Activated CD8-positive, alpha-beta memory T cell treated with anti-CD3 and anti-CD28 coated beads, Interleukin-2, amount 50 U/mL, for 1 hour (primary cell): ENCODE data around the gene PRKG1.
"Not testable (repeated sequence)": the region's sequence is repeated elsewhere in the genome, so short reads cannot be mapped to it uniquely, and the experiment has no call there.

Experiments
- DNase-seq: peaks from one replicate; pipeline ENCODE4 v3.0.0-alpha.2; 2020; ENCODE audit errors: extremely low read depth

The PRKG1 gene

GRCh38 chr10:51270936-51271530 lies 196.7 kb downstream of the PRKG1 start:
- no peak for DNase-seq

DNA sequence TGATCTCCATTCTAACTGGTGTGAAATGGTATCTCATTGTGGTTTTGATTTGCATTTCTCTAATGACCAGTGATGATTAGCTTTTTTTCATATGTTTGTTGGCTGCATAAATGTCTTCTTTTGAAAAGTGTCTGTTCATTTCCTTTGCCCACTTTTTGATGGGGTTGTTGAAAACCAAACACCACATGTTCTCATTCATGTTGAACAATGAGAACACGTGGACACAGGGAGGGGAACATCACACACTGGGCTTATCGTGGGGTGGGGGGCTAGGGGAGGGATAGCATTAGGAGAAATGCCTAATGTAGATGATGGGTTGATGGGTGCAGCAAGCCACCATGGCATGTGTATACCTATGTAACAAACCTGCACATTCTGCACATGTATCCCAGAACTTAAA lies 197.8 kb downstream of the PRKG1 start:
- DNase-seq, result not testable (repeated sequence)

DNA sequence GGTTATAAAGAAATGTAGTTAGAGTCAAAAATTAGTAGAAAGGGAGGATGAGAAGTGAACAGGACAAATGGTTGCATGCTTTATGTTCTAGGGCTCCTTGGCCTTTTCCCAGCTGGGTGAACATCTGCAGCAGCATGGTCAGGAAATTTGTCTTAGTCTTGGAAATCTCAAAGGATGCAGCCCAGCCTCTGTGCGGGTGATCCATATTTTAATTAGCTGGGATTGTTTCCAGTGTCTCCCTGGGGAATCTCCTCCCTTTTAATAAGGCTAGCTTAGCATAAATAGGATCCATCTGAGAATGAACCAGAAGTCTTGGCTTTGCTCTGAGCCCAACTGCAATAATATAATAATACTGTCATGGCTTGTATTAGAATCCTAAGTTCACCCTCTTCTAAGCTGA lies 198.3 kb downstream of the PRKG1 start:
- no peak for DNase-seq

GRCh38 chr10:51273574-51273973 lies 199.3 kb downstream of the PRKG1 start:
- no peak for DNase-seq

- DNase-seq, result not testable (repeated sequence)
These were observed 201.8 kb downstream of the PRKG1 start for GRCh38 chr10:51276097-51276496.

DNA sequence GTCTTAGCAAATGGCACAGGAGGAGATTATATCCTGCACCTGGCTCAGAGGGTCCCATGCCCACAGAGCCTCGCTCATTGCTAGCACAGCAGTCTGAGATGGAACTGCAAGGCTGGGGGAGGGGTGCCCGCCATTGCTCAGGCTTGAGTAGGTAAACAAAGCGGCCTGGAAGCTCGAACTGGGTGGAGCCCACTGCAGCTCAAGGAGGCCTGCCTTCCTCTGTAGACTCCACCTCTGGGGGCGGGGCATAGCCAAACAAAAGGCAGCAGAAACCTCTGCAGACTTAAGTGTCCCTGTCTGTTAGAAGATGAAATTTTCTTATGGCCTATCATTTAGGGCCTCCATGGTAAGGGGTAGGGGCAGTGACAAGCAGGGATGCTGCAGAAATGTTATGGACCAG lies 207.1 kb downstream of the PRKG1 start:
- DNase-seq, result not testable (repeated sequence)

- no peak for DNase-seq
These were observed 211.3 kb downstream of the PRKG1 start for GRCh38 chr10:51285601-51286000.

GRCh38 chr10:51288511-51288910 lies 214.2 kb downstream of the PRKG1 start:
- DNase-seq, result no peak

DNA sequence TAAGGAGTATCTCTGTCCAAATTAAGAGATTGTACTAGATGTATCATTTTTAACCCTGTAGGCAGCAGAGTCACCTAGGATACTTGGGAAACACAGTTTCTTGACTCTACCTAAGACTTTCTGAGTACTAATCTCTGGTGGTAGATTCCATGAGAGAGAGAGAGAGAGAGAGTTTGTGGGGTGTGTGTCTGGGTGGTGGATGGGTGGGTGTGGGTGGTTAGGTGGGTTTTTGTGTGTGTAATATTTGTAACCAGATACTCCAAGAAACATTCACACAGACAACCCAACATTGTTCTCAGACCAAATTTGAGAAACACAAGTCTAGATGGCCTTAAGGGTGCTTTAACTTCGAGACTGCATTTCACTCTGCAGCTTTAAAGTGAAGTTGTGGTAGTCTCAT lies 215.2 kb downstream of the PRKG1 start:
- no peak for DNase-seq

- no peak for DNase-seq
These were observed 217.7 kb downstream of the PRKG1 start for GRCh38 chr10:51291961-51292360.

- no peak for DNase-seq
These were observed 223.2 kb downstream of the PRKG1 start for GRCh38 chr10:51297438-51297837.

GRCh38 chr10:51300617-51301304 lies 226.5 kb downstream of the PRKG1 start:
- DNase-seq, result no peak

DNA sequence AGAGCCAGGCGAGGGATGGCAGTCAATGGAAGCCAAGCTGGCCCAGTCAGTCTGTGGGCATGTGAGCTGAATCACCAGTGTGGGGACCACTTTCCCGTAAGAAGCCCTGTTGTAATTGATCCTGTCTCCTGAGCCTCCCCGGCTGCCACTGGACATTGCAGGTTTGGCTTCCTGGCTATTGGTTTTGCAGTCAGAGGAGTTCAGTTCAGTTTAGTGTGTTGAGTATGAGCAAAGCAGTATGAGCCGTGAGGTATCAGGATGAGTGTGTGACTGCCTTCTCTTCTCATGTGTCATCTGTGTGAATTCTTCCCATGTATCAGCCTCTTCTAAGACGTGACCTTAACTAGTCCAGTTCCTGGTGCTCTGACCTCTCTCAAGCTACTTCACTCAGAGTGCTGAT lies 227.4 kb downstream of the PRKG1 start:
- DNase-seq, result no peak

DNA sequence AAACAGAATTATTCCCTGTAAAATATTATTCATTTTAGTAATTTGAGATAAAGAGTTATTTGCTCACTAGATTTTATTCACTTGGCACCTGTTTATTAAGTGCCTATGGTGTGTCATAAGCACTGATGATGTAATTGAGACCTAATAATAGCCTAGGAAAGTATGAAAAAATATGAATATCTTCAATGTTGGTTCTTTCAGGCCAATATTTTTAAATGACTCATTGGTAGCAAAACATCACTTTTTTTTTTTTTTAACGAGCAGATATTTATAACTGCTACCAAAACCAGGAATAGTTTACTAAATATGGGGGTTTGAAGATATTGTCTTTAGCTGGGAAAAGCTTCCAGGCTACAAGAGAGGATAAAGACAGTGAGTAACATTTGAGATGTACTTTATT lies 228.0 kb downstream of the PRKG1 start:
- DNase-seq, result no peak

DNA sequence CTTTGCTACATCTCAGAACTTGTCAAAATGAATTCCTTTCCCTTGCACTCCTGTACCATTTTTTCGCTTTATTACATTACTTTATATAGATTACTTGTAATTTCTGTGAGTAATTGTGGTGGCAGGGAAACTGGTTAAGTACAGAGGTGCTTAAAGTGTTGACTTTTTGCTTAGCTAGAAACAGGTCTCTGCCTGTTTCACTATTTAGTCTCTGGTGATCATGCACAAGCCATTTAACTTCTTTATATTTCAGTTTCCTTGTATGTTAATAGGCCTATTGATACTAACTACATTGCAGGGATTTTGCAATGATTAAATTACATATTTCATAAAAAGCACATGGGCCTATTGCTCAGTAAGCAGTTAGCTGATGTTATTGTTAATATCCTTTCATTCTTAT lies 233.8 kb downstream of the PRKG1 start:
- DNase-seq, result no peak

DNA sequence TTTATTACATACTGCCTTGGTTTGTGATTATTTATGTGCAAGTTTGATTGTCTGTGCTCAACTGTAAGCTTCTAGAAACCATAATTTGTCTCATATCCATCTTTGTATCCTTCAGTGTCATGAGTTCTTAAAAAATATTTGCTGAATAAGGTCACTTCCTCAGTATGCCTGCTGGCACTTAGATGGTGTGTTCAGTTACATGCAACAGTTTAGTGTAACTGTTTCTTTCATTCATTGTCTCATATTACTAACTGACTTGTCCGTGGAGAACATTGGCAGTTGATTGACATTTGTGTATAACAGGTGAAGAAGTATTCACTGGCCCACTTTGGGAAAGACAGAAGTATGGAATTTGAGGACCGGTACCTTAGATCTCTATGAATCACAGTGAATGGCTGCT lies 236.9 kb downstream of the PRKG1 start:
- no peak for DNase-seq

- no peak for DNase-seq
These were observed 238.5 kb downstream of the PRKG1 start for GRCh38 chr10:51312817-51313216.

DNA sequence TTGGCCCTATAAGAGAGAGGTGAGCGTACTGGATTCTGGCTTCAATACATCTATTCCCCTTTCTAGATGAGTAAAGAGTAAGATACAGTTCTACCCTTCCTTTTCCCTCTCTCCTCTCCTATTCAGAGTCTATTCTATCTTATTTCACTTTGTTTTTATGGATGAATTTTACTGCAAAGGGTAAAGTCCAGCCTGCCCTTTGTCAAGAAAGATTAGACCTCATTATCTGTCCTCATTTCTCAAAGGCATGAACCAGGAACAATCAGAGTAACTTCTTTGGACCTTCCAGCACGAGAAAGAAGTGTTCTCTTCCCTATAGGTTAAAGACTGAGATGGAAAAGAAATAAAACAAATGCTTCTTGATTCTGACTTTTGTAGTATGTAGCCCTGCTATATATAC lies 239.0 kb downstream of the PRKG1 start:
- no peak for DNase-seq

DNA sequence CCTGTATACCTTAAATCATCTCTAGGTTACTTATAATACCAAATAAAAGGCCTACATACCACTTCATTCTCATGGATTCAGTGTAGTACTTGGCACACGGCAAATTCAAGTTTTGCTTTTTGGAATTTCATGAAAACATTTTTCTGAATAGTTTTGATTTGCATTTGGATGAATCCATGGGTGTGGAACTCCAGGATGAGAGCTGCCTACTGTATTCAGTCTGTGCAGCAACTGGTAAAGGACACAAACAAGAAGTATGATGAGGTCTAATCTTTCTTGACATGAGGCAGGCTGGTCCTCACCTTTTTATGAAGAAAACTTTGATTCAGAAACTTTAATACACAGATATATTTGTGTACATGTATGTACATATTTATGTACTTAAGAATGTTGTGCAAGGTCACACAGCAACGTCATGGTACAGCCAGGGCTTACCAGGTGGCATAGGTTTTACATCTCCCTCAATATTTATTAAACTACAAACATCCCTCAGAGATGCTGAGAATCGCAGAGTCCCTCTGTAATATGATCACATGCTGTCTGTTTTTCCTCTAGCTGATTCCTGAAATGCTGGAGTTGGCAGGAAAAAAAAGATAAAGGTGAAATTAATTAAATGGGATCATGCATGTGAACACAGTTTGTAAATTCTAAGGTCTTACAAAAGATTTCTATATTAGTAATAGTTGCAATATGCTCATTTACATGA lies 239.6 kb downstream of the PRKG1 start:
- DNase-seq, result no peak

- DNase-seq, result no peak
These were observed 240.2 kb downstream of the PRKG1 start for GRCh38 chr10:51314481-51314880.

- DNase-seq, result no peak
These were observed 244.3 kb downstream of the PRKG1 start for GRCh38 chr10:51318399-51319172.

- no peak for DNase-seq
These were observed 244.8 kb downstream of the PRKG1 start for GRCh38 chr10:51319173-51319435.

DNA sequence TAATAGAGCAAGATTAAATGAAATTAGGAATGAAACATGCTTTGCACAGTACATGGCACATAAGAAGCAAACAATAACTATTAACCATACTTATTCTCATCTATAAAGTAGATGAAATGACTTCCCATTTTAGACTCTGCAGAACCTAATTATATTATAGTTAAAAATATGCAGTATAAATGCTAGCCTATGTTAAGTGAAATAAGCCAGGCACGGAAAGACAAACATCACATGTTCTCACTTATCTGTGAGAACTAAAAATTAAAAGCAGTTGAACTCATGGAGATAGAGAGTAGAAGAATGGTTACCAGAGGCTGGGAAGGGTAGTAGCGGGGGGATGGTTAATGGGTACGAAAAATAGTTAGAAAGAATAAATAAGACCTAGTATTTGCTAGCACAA lies 247.0 kb downstream of the PRKG1 start:
- no peak for DNase-seq
